ENCODE measurements around the gene ZNF652. TPM values are rescaled to one million over a fixed set of nuclear protein-coding genes. Genes with fewer than 3 reads are reported as not detected.

ZNF652 gene
- polyA plus RNA-seq, 1 donor (not counting 4 experiments of a cell fraction or from before 2014, with no cell fraction given), result 8.9 TPM

GRCh38 chr17:49387498-49388289, 25.6 kb upstream of the ZNF652 start:
- FAIRE-seq (no peak), DNase-seq (ENCODE audit: low read depth, low spot score) (no peak)
- Histone ChIP-seq H3K36me3 (ENCODE audit: control insufficient read depth in 2 of 2, extremely low read depth in 1 of 2, insufficient read depth in 2 of 2, low read length in 2 of 2) (no peaks in the 10 kb centered on the region), H3K9me1 (ENCODE audit: control insufficient read depth, extremely low read depth, insufficient read depth, low read length) (no peaks in the 10 kb centered on the region), H2AFZ (ENCODE audit: control insufficient read depth, low read length) (no peak overlapping the region), H3K79me2 (ENCODE audit: control insufficient read depth, insufficient read depth, low read length) (no peaks in the 10 kb centered on the region), H3K27ac (ENCODE audit: control insufficient read depth, insufficient read depth, low read length) (no peak overlapping the region), H3K4me3 (ENCODE audit: control insufficient read depth in 2 of 3, extremely low read depth in 1 of 3, insufficient read depth in 2 of 3, low read depth in 1 of 3, low read length in 3 of 3) (no peak overlapping the region), H3K4me2 (ENCODE audit: control insufficient read depth, extremely low read depth, insufficient read depth, low read depth, low read length) (no peak overlapping the region), H3K9ac (ENCODE audit: control insufficient read depth, extremely low read depth, insufficient read depth, low read length) (no peak overlapping the region), H4K20me1 (ENCODE audit: control insufficient read depth, extremely low read depth, insufficient read depth, low read length) (no peaks in the 10 kb centered on the region), H3K27me3 (ENCODE audit: control insufficient read depth, extremely low read depth, insufficient read depth, low read length) (peaks cover 2% of the 10 kb centered on the region), H3K9me3 (ENCODE audit: control insufficient read depth, low read depth, low read length) (no peaks in the 10 kb centered on the region), H3K4me1 (ENCODE audit: control insufficient read depth, extremely low read depth, insufficient read depth, low read length) (peaks cover 18% of the 10 kb centered on the region)
- no peak for TF ChIP-seq EZH2 (IDR thresholded peaks at IDR 0.05; ENCODE audit: low read length)
- TF ChIP-seq, protein P1, sequence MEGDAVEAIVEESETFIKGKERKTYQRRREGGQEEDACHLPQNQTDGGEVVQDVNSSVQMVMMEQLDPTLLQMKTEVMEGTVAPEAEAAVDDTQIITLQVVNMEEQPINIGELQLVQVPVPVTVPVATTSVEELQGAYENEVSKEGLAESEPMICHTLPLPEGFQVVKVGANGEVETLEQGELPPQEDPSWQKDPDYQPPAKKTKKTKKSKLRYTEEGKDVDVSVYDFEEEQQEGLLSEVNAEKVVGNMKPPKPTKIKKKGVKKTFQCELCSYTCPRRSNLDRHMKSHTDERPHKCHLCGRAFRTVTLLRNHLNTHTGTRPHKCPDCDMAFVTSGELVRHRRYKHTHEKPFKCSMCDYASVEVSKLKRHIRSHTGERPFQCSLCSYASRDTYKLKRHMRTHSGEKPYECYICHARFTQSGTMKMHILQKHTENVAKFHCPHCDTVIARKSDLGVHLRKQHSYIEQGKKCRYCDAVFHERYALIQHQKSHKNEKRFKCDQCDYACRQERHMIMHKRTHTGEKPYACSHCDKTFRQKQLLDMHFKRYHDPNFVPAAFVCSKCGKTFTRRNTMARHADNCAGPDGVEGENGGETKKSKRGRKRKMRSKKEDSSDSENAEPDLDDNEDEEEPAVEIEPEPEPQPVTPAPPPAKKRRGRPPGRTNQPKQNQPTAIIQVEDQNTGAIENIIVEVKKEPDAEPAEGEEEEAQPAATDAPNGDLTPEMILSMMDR (optimal IDR thresholded peaks at IDR 0.05 in 1 of 3, IDR thresholded peaks at IDR 0.05 in 1 of 3, conservative IDR thresholded peaks at IDR 0.05 in 1 of 3; ENCODE audit: extremely low read depth in 1 of 3, insufficient read depth in 2 of 3, low read length in 3 of 3), result no peak
- dilution Hi-C loops (cut with MboI; ENCODE audit: extremely low pct_ligation_motif_present, low sequenced_read_pairs), result no loop called here

GRCh38 chr17:49386373-49386772, 24.3 kb upstream of the ZNF652 start:
- no peak overlapping the region for H3K4me3 ChIP-seq (ENCODE audit: control insufficient read depth in 2 of 3, extremely low read depth in 1 of 3, insufficient read depth in 2 of 3, low read depth in 1 of 3, low read length in 3 of 3)
- peaks cover 13% of the 10 kb centered on the region for H3K27me3 ChIP-seq (ENCODE audit: control insufficient read depth, extremely low read depth, insufficient read depth, low read length)
- dilution Hi-C loops (cut with MboI; ENCODE audit: extremely low pct_ligation_motif_present, low sequenced_read_pairs), result no loop called here
- H3K9ac ChIP-seq (ENCODE audit: control insufficient read depth, extremely low read depth, insufficient read depth, low read length), result no peak overlapping the region
- DNase-seq (ENCODE audit: low read depth, low spot score) (no peak), FAIRE-seq (no peak)
- H3K27ac ChIP-seq (ENCODE audit: control insufficient read depth, insufficient read depth, low read length), result no peak overlapping the region
- no peak overlapping the region for H2AFZ ChIP-seq (ENCODE audit: control insufficient read depth, low read length)
- H3K79me2 ChIP-seq (ENCODE audit: control insufficient read depth, insufficient read depth, low read length), result no peaks in the 10 kb centered on the region
- no peak overlapping the region for H3K4me2 ChIP-seq (ENCODE audit: control insufficient read depth, extremely low read depth, insufficient read depth, low read depth, low read length)
- TF ChIP-seq EZH2 (IDR thresholded peaks at IDR 0.05; ENCODE audit: low read length), result no peak
- TF ChIP-seq, protein P1 (optimal IDR thresholded peaks at IDR 0.05 in 1 of 3, IDR thresholded peaks at IDR 0.05 in 1 of 3, conservative IDR thresholded peaks at IDR 0.05 in 1 of 3; ENCODE audit: extremely low read depth in 1 of 3, insufficient read depth in 2 of 3, low read length in 3 of 3), result no peak
- peaks cover 21% of the 10 kb centered on the region for H3K4me1 ChIP-seq (ENCODE audit: control insufficient read depth, extremely low read depth, insufficient read depth, low read length)
- no peaks in the 10 kb centered on the region for H4K20me1 ChIP-seq (ENCODE audit: control insufficient read depth, extremely low read depth, insufficient read depth, low read length)
- no peaks in the 10 kb centered on the region for H3K9me1 ChIP-seq (ENCODE audit: control insufficient read depth, extremely low read depth, insufficient read depth, low read length)
- no peaks in the 10 kb centered on the region for H3K36me3 ChIP-seq (ENCODE audit: control insufficient read depth in 2 of 2, extremely low read depth in 1 of 2, insufficient read depth in 2 of 2, low read length in 2 of 2)
- no peaks in the 10 kb centered on the region for H3K9me3 ChIP-seq (ENCODE audit: control insufficient read depth, low read depth, low read length)
